SK-N-SH treated with all-trans-retinoic acid at 6 μM for 48 hours (cell line): ENCODE data around the gene NAA20.

Experiments used
- CREB5 ChIP-seq: fragments of 250-450 bp; sonication (Bioruptor Pico); IDR thresholded peaks from 2 replicates; pipeline ENCODE4 v1.5.1; 2020; ENCODE audit warnings: low read depth, mild to moderate bottlenecking, moderate library complexity
- CSDC2 ChIP-seq: fragments of 250-450 bp; sonication (Bioruptor Pico); IDR thresholded peaks from 2 replicates; pipeline ENCODE4 v1.5.0; 2020; ENCODE audit warnings: mild to moderate bottlenecking, moderate library complexity
- ESRRG ChIP-seq: fragments of 250-450 bp; sonication (Bioruptor Pico); IDR thresholded peaks from 2 replicates; pipeline ENCODE4 v1.6.1; 2021; ENCODE audit warnings: mild to moderate bottlenecking
- OSR1 ChIP-seq: fragments of 250-450 bp; sonication (Bioruptor Pico); IDR thresholded peaks from 2 replicates; pipeline ENCODE4 v1.8.0; 2022; ENCODE audit warnings: moderate library complexity, mild to moderate bottlenecking, inconsistent platforms
- PATZ1 ChIP-seq: fragments of 250-450 bp; sonication (Bioruptor Pico); IDR thresholded peaks from 2 replicates; pipeline ENCODE4 v1.8.0; 2020; ENCODE audit warnings: mild to moderate bottlenecking, moderate library complexity, borderline replicate concordance
- PPARA ChIP-seq: fragments of 250-450 bp; sonication (Bioruptor Pico); IDR thresholded peaks from 2 replicates; pipeline ENCODE4 v1.5.0; 2020; ENCODE audit warnings: mild to moderate bottlenecking, borderline replicate concordance
- RARB ChIP-seq: fragments of 250-450 bp; sonication (Bioruptor Pico); IDR thresholded peaks from 2 replicates; pipeline ENCODE4 v1.8.0; 2021; ENCODE audit warnings: mild to moderate bottlenecking, moderate library complexity
- TCF4 ChIP-seq: fragments of 250-450 bp; sonication (Bioruptor Pico); IDR thresholded peaks from 2 replicates; pipeline ENCODE4 v1.8.0; 2021; ENCODE audit warnings: mild to moderate bottlenecking, moderate library complexity, borderline replicate concordance
- ZFP3 ChIP-seq: fragments of 250-450 bp; sonication (Bioruptor Pico); IDR thresholded peaks from 2 replicates; pipeline ENCODE4 v1.5.0; 2020; ENCODE audit warnings: mild to moderate bottlenecking, moderate library complexity
- ZNF8 ChIP-seq: fragments of 450-650 bp; formaldehyde crosslinking; IDR thresholded peaks from 2 replicates; pipeline ENCODE4 v1.5.0; 2020; ENCODE audit warnings: mild to moderate bottlenecking, moderate library complexity
- TF ChIP-seq, protein P1 (sequence below): fragments of 250-450 bp; sonication (Bioruptor Pico); IDR thresholded peaks from 2 replicates; pipeline ENCODE4 v1.5.1; 2021; ENCODE audit warnings: mild to moderate bottlenecking, moderate library complexity

DNA sequence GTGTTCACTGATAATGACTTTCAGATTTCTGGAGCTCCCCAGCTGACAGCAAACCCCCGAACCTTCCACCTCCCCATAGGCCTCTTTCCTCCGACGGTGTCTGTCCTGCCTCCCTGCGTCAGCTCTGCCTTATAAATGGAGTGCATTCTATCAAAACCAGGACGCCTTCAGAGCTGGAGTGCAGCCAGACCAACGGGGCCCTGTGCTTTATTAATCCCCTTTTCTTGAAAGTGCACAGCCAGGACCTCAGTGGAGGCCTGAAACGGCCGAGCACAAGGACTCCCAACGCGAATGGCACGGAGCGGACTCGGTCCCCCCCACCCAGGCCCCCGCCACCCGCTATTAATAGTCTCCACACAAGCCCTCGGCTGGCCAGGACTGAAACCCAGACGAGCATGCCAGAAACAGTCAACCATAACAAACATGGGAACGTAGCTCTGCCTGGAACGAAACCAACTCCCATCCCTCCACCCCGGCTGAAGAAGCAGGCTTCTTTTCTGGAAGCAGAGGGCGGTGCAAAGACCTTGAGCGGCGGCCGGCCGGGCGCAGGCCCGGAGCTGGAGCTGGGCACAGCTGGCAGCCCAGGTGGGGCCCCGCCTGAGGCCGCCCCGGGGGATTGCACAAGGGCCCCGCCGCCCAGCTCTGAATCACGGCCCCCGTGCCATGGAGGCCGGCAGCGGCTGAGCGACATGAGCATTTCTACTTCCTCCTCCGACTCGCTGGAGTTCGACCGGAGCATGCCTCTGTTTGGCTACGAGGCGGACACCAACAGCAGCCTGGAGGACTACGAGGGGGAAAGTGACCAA is 42.3 kb upstream of the NAA20 start:
- TF ChIP-seq PPARA (CRISPR knock-in tag) (no peak), TCF4 (no peak), ZFP3 (CRISPR knock-in tag) (no peak), ZNF8 (CRISPR knock-in tag) (no peak), RARB (CRISPR knock-in tag) (no peak), CSDC2 (CRISPR knock-in tag) (no peak; the same call in 1 of the 2 replicates), ESRRG (CRISPR knock-in tag) (no peak), CREB5 (CRISPR knock-in tag) (no peak), PATZ1 (no peak), OSR1 (no peak)
- TF ChIP-seq, protein P1, sequence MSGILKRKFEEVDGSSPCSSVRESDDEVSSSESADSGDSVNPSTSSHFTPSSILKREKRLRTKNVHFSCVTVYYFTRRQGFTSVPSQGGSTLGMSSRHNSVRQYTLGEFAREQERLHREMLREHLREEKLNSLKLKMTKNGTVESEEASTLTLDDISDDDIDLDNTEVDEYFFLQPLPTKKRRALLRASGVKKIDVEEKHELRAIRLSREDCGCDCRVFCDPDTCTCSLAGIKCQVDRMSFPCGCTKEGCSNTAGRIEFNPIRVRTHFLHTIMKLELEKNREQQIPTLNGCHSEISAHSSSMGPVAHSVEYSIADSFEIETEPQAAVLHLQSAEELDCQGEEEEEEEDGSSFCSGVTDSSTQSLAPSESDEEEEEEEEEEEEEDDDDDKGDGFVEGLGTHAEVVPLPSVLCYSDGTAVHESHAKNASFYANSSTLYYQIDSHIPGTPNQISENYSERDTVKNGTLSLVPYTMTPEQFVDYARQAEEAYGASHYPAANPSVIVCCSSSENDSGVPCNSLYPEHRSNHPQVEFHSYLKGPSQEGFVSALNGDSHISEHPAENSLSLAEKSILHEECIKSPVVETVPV (CRISPR knock-in tag), result no peak
